Middle frontal gyrus (tissue), 1 donor: ENCODE data around the gene RASL10A.
"Not testable (repeated sequence)": the region's sequence is repeated elsewhere in the genome, so short reads cannot be mapped to it uniquely, and the experiment has no call there.

Experiments
- DNase-seq: peaks from one replicate; pipeline ENCODE4 v3.0.0-alpha.2; 2015; ENCODE audit warnings: low spot score; ENCODE audit errors: extremely low spot score

The RASL10A gene

GRCh38 chr22:29315286-29316140 lies at the start of gene RASL10A:
Gene RASL10A (minus strand): TSS chr22:29315697. CDS start chr22:29315246, 451 bp downstream.
- DNase-seq, result no peak

GRCh38 chr22:29359469-29359868 lies 44.0 kb upstream of the RASL10A start:
- DNase-seq, result no peak

- DNase-seq, result not testable (repeated sequence)
These were observed 41.8 kb upstream of the RASL10A start for GRCh38 chr22:29357193-29357890.

- DNase-seq, result no peak
These were observed 38.4 kb upstream of the RASL10A start for GRCh38 chr22:29353860-29354259.

GRCh38 chr22:29353286-29353685 lies 37.8 kb upstream of the RASL10A start:
- no peak for DNase-seq

GRCh38 chr22:29352778-29353177 lies 37.3 kb upstream of the RASL10A start:
- no peak for DNase-seq

- DNase-seq, result no peak
These were observed 36.4 kb upstream of the RASL10A start for GRCh38 chr22:29351891-29352290.

GRCh38 chr22:29351042-29351441 lies 35.5 kb upstream of the RASL10A start:
- no peak for DNase-seq

- DNase-seq, result no peak
These were observed 33.5 kb upstream of the RASL10A start for GRCh38 chr22:29348956-29349355.

GRCh38 chr22:29348041-29348440 lies 32.5 kb upstream of the RASL10A start:
- no peak for DNase-seq

GRCh38 chr22:29346659-29347058 lies 31.2 kb upstream of the RASL10A start:
- no peak for DNase-seq

GRCh38 chr22:29345932-29346331 lies 30.4 kb upstream of the RASL10A start:
- DNase-seq, result no peak

- DNase-seq, result not testable (repeated sequence)
These were observed 29.4 kb upstream of the RASL10A start for GRCh38 chr22:29344889-29345288.

GRCh38 chr22:29344137-29344536 lies 28.6 kb upstream of the RASL10A start:
- DNase-seq, result no peak

- DNase-seq, result no peak
These were observed 27.9 kb upstream of the RASL10A start for GRCh38 chr22:29343313-29343805.

- no peak for DNase-seq
These were observed 27.2 kb upstream of the RASL10A start for GRCh38 chr22:29342577-29343312.

GRCh38 chr22:29342177-29342576 lies 26.7 kb upstream of the RASL10A start:
- DNase-seq, result no peak

GRCh38 chr22:29341849-29342127 lies 26.3 kb upstream of the RASL10A start:
- DNase-seq, result no peak

GRCh38 chr22:29341056-29341848 lies 25.8 kb upstream of the RASL10A start:
- DNase-seq, result no peak

- no peak for DNase-seq
These were observed 25.1 kb upstream of the RASL10A start for GRCh38 chr22:29340566-29340965.
